IPS-15b (cell line): ENCODE results near the gene GCLC.
A peak's percentile ranks its signal among the peaks of the same experiment; 100 is the strongest.

ENCODE experiments used
- H3K27me3 ChIP-seq: one replicate; pipeline ENCODE4 v1.6.1; 2013; ENCODE audit warnings: low read length; ENCODE audit not compliant: control insufficient read depth, insufficient read depth
- H3K36me3 ChIP-seq: one replicate; pipeline ENCODE4 v1.6.1; 2013; ENCODE audit warnings: low read length; ENCODE audit not compliant: control insufficient read depth, insufficient read depth
- H3K4me1 ChIP-seq: one replicate; pipeline ENCODE4 v1.6.1; 2013; ENCODE audit warnings: mild to moderate bottlenecking, low read length; ENCODE audit not compliant: control insufficient read depth, insufficient read depth
- H3K4me3 ChIP-seq: one replicate; pipeline ENCODE4 v1.5.1; 2013; ENCODE audit warnings: low read depth, low read length
- H3K9ac ChIP-seq: one replicate; pipeline ENCODE4 v1.6.1; 2013; ENCODE audit warnings: low read depth, mild to moderate bottlenecking, low read length
- H3K9me3 ChIP-seq: one replicate; pipeline ENCODE4 v1.6.1; 2013; ENCODE audit warnings: mild to moderate bottlenecking, low read length; ENCODE audit not compliant: control insufficient read depth, insufficient read depth

Gene GCLC

DNA sequence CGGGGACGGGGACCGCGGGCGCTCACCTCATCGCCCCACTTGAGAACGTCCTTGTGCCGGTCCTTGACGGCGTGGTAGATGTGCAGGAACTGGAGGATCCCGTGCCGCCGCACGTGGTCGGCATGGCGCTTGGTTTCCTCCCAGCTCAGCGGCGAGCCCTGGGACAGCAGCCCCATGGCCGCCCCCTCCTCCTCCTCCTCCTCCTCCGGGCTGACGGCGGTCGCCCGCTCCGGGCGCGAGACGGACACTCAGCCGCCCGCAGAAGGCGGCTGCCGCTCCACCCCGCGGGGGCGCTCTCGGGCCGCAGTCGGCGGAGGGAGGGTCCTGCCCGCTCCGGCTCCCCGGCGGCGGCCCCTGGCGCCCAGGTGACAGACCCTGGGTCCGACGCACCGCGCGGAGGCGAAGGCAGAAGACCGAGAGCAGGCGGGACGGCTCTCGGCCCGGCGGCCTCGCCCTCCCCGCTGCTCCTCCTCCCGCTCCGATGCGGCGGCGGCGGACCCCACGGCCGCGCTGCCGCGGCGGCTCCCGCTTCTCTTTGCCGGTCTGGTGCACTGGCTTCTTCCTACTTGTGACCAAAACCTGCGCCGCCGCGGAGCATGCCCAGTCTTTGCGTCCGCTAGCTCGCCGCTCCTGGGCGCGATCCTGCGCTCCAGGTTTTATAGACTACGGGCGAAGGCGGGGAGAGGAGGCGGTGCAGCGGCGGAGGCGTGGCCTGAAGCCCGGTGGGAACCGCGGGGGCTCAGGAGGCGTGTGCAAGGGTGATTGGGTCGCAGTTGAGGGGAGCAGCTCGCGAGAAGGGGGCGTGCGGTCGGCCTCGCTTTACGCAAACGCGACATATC is at the start of gene GCLC:
Gene GCLC (minus strand): TSS at position 632 of the 839 bp plus-strand sequence. CDS start 456 bp downstream, at position 176.
- Histone ChIP-seq H3K4me3 (peak within 1 kb of the TSS; percentile 91), H3K9ac (peak within 1 kb of the TSS; percentile 77), H3K27me3 (peaks cover 27% of the 10 kb centered on the region), H3K9me3 (no peaks in the 10 kb centered on the region), H3K4me1 (peaks cover 7% of the 10 kb centered on the region), H3K36me3 (no peaks in the 10 kb centered on the region)

DNA sequence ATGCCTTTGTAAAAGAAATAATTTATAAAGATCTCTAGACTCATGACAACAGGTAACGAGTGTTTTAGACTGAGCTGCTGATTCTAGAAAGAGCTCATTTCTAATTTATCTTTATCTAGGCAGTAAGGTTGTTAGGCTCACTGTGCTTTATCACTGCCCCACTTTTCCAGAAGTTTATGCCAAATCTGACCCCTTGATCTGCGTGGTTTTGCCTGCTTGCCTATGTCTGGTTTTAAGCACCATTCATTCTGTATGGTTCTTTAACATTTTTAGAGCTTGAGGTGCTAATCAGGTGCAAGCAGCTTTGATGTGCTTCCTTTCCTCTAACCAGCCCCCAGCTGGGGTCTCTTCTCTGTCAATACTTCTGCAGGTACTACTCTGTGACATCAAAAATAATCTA is 49.7 kb upstream of the GCLC start:
- H3K4me3 ChIP-seq: no peak overlapping the region

DNA sequence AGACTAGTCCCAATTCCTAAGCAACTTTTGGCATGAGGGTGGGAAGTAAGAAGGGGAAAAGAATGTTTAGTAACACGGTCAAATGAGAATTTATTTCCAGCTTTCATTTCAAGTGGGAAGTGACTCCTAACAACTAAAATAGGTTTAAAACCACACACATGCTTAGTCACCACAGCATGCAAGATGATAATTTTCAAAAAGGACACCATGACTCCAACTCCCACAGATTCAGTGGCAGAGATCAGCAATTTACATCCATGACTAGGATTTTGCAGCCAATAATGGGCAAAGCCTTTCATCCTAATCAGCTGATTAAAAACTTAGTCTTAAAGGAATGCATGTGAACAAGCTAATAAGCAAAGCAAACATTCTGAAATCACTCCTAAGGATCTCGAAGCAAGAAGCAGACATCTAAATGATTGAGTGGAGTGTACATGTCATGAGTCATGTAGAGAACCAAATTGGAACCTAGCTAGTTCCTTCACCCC is 48.1 kb upstream of the GCLC start:
- Histone ChIP-seq H3K9me3 (no peaks in the 10 kb centered on the region), H3K36me3 (no peaks in the 10 kb centered on the region), H3K4me3 (no peak overlapping the region), H3K4me1 (peaks cover 9% of the 10 kb centered on the region), H3K27me3 (no peaks in the 10 kb centered on the region), H3K9ac (no peak overlapping the region)

More for the DNA sequence above, 49.7 kb upstream of the GCLC start:
- Histone ChIP-seq H3K9ac (no peak overlapping the region), H3K4me1 (no peaks in the 10 kb centered on the region), H3K9me3 (no peaks in the 10 kb centered on the region), H3K27me3 (no peaks in the 10 kb centered on the region), H3K36me3 (no peaks in the 10 kb centered on the region)

DNA sequence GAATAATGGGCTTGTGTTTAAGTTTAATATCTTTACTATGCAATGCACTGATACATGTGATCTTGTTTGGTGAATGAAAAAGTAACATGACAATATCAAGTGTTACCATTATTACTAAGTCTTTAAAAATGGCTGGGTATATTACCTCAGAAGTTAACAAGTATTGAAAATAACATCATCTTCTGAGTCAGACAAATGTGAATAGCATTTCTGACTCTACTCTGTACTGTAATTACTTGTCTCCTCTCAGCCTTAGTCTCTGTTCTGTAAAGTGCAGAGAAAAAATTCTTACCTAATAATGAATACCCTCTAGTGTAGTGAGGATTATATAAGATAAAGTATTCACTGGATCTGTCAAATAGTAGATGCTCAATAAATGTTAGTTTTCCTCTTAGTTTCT is 47.0 kb upstream of the GCLC start:
- H3K36me3 ChIP-seq: no peaks in the 10 kb centered on the region
- no peak overlapping the region for H3K4me3 ChIP-seq
- no peaks in the 10 kb centered on the region for H3K9me3 ChIP-seq
- H3K9ac ChIP-seq: no peak overlapping the region
- H3K27me3 ChIP-seq: no peaks in the 10 kb centered on the region
- H3K4me1 ChIP-seq: peaks cover 9% of the 10 kb centered on the region

DNA sequence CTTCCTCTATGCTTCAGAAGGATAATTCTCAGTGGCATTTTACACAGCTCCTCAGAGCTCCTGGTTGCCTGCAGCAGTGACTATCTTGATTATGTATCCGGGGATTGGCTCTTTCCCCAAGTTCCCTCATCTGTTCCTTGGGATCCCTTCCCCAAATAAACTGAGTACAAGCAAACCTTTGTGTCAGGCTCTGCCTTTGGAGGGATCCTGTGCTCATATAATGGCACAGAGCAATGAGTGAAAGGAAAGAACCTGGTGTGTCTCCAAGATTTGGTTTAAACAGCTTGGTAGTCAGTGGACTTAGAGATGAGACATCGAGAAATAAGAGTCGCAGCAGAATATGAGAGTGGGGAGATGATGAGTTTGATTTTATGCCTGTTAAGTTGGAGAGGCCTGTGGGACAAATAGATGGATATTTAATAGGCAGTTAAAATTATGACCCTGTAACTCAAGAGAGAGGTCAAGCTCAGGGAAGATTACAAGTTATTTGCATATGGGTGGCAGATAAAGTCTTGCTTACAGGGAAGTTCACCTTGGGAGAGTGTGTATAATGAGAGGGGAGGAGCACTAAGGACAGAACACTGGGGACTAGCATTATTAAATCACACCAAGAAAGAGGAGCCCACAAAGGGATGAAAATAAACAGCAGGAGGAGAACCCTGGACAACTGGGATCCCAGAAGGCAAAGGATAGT is 44.1 kb upstream of the GCLC start:
- Histone ChIP-seq H3K4me3 (no peak overlapping the region), H3K4me1 (peaks cover 9% of the 10 kb centered on the region), H3K9me3 (no peaks in the 10 kb centered on the region), H3K9ac (no peak overlapping the region), H3K27me3 (no peaks in the 10 kb centered on the region), H3K36me3 (no peaks in the 10 kb centered on the region)

DNA sequence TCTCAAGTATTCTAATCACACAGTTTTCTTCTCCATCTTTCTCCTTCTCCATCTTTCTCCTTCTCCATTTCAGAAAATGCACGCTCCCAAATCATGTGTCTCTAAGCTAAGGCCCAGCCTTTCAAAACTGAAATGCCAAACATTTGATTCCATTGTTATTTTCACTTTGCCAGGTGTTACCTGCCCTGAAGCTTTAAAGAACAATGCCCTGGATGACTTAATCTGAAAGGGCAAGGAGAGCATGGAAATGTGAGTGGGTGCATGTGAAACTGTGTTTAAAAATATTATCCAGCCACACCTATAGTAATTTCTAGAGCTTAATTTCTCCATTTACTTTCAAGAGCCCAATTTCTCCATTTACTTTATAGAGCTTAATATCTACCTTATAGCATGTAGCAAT is 42.4 kb upstream of the GCLC start:
- H3K9me3 ChIP-seq: no peaks in the 10 kb centered on the region
- H3K27me3 ChIP-seq: no peaks in the 10 kb centered on the region
- H3K4me1 ChIP-seq: peaks cover 9% of the 10 kb centered on the region
- H3K36me3 ChIP-seq: no peaks in the 10 kb centered on the region
- no peak overlapping the region for H3K4me3 ChIP-seq
- no peak overlapping the region for H3K9ac ChIP-seq

DNA sequence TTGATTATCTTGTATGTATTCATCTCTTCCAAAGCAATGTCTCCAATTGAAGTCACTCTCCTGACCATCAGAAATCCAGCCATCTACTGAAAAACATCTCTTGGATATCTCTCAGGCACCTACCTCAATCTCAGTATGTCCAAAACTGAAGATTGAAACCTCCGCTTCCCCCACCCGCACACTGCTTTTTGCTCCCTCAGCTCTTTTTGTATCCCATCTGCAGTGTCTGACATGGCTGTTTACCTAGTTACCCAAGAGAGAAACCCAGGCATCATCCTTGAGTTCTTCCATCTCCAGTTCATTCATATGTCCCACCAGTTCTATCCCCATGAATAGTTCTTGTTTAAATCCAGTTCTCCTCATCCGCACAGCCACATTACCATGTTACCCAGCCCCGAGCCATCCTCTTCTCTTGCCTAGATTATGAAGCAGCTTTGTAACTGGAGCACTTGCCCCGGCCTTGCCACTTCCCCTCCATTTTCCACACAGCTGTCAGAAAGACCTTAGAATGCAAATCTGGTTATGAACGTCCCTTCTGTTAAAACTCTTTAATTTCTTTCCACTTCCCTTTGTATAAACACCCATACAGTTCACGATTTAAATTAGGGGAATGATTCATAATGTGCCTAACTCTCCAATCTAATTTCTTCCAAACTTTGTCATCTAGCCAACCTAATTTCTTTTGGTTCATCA is 40.5 kb upstream of the GCLC start:
- peaks cover 9% of the 10 kb centered on the region for H3K4me1 ChIP-seq
- H3K27me3 ChIP-seq: no peaks in the 10 kb centered on the region
- no peak overlapping the region for H3K4me3 ChIP-seq
- H3K9me3 ChIP-seq: no peaks in the 10 kb centered on the region
- no peak overlapping the region for H3K9ac ChIP-seq
- no peaks in the 10 kb centered on the region for H3K36me3 ChIP-seq

DNA sequence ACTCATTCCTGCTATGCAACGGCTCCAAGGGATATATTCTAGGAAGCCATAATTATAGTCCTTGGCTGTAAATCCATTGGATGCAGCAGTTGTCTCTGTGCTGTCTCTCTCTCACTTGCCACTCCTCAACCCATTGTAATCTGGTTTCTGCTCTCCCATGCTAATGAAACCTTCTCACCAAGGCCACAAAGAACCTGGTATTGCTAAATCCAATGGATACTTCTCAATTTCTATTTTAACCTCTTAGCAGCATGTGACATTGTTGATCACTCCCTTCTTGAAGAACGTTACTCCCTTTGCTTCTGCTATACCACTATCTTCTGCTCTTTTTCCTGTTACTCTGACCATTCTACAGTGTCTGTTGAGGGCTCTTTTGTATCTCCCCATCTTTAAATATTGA is 39.8 kb upstream of the GCLC start:
- H3K27me3 ChIP-seq: no peaks in the 10 kb centered on the region
- H3K9me3 ChIP-seq: no peaks in the 10 kb centered on the region
- H3K36me3 ChIP-seq: no peaks in the 10 kb centered on the region
- H3K4me3 ChIP-seq: no peak overlapping the region
- H3K9ac ChIP-seq: no peak overlapping the region
- peaks cover 9% of the 10 kb centered on the region for H3K4me1 ChIP-seq

DNA sequence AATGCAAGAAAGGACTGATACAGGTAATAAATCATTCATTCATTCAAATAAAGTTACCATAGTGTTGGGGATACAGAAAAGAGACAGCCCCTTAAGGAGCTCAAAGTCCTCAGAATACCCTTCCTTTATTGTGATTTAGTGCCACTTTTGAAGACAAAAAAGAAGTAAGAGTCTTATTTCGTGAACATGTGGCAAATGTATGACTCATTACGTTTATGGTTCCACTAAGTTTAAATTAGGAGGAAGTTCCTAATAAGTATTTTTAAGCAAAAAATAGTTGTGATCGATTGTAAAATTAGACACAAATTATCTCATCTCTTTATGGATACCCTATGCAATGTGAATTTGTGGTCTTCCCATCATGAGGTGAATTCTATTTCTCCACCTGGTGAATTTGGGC is 38.5 kb upstream of the GCLC start:
- no peak overlapping the region for H3K4me3 ChIP-seq
- no peaks in the 10 kb centered on the region for H3K27me3 ChIP-seq
- H3K36me3 ChIP-seq: no peaks in the 10 kb centered on the region
- no peaks in the 10 kb centered on the region for H3K9me3 ChIP-seq
- no peak overlapping the region for H3K9ac ChIP-seq
- peaks cover 1% of the 10 kb centered on the region for H3K4me1 ChIP-seq

DNA sequence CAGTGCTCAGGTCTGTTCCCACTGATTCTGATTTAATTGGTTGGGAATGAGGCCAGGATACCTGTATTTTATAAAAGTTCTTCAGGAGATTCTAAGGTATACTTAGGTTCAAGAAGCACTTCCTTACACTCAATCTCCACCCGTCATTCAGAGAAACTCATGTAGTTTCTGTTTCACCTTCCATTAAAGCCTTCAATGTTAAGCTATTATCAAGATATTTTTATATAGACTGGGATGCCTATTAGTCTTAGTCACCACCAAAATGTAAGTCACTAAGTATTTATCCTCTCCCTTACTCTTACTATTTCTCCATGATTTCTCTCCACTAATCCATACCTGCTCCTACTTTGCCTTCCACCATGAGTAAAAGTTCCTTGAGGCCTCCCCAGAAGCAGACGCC is 38.1 kb upstream of the GCLC start:
- no peak overlapping the region for H3K4me3 ChIP-seq
- H3K4me1 ChIP-seq: no peaks in the 10 kb centered on the region
- no peak overlapping the region for H3K9ac ChIP-seq
- H3K9me3 ChIP-seq: no peaks in the 10 kb centered on the region
- no peaks in the 10 kb centered on the region for H3K36me3 ChIP-seq
- H3K27me3 ChIP-seq: no peaks in the 10 kb centered on the region

DNA sequence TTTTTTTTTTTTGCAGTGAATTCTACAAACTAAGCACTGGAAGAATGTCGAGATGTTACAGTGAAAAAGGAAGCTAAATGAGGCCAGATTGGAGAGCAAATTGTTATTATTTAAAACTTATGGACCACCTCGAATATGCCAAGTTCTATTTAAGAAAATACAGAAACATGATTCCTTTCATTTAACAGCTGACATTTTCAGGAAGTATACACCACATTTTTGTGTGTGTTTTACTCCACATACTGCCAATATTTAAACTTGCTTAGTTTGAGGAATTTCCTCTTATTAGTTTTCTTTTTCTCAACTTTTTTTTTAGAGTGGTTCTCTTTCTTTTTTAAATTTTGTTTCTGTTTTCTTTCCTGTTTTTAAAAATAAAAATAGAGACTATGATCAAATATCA is 37.0 kb upstream of the GCLC start:
- Histone ChIP-seq H3K27me3 (no peaks in the 10 kb centered on the region), H3K9me3 (no peaks in the 10 kb centered on the region), H3K4me1 (no peaks in the 10 kb centered on the region), H3K36me3 (no peaks in the 10 kb centered on the region), H3K9ac (no peak overlapping the region), H3K4me3 (no peak overlapping the region)
